ENCODE measurements around the gene TRIM33.
"Not testable (repeated sequence)": the region's sequence is repeated elsewhere in the genome, so short reads cannot be mapped to it uniquely, and the experiment has no call there.

TRIM33 gene

GRCh38 chr1:114509596-114510273 lies 1.3 kb downstream of the TRIM33 start:
- DNase-seq: no peak

- no peak for DNase-seq
These were observed 2.6 kb downstream of the TRIM33 start for GRCh38 chr1:114508386-114508898.

- DNase-seq: no peak
These were observed 3.5 kb downstream of the TRIM33 start for GRCh38 chr1:114507513-114507912.

GRCh38 chr1:114505148-114505561 lies 5.8 kb downstream of the TRIM33 start:
- no peak for DNase-seq

- peak; percentile 28 for DNase-seq
These were observed 7.0 kb downstream of the TRIM33 start for GRCh38 chr1:114503916-114504422.

- no peak for DNase-seq
These were observed 8.9 kb downstream of the TRIM33 start for GRCh38 chr1:114502080-114502479.

- DNase-seq: no peak
These were observed 11.5 kb downstream of the TRIM33 start for GRCh38 chr1:114499478-114499877.

GRCh38 chr1:114496089-114496488 lies 14.9 kb downstream of the TRIM33 start:
- DNase-seq: no peak

GRCh38 chr1:114495486-114495885 lies 15.5 kb downstream of the TRIM33 start:
- no peak for DNase-seq

- DNase-seq: no peak
These were observed 18.0 kb downstream of the TRIM33 start for GRCh38 chr1:114492978-114493377.

GRCh38 chr1:114490274-114490693 lies 20.7 kb downstream of the TRIM33 start:
- no peak for DNase-seq

- no peak for DNase-seq
These were observed 22.3 kb downstream of the TRIM33 start for GRCh38 chr1:114488739-114489138.

GRCh38 chr1:114485286-114485685 lies 25.7 kb downstream of the TRIM33 start:
- DNase-seq: no peak

- no peak for DNase-seq
These were observed 28.4 kb downstream of the TRIM33 start for GRCh38 chr1:114482585-114482984.

- not testable (repeated sequence) for DNase-seq
These were observed 31.4 kb downstream of the TRIM33 start for GRCh38 chr1:114479636-114480035.

GRCh38 chr1:114479134-114479533 lies 31.9 kb downstream of the TRIM33 start:
- DNase-seq: no peak

GRCh38 chr1:114473796-114474195 lies 37.2 kb downstream of the TRIM33 start:
- no peak for DNase-seq

GRCh38 chr1:114472408-114472807 lies 38.6 kb downstream of the TRIM33 start:
- DNase-seq: no peak

GRCh38 chr1:114470681-114471080 lies 40.3 kb downstream of the TRIM33 start:
- no peak for DNase-seq

- no peak for DNase-seq
These were observed 42.1 kb downstream of the TRIM33 start for GRCh38 chr1:114468710-114469468.

GRCh38 chr1:114468047-114468446 lies 43.0 kb downstream of the TRIM33 start:
- DNase-seq: no peak

- DNase-seq: no peak
These were observed 43.5 kb downstream of the TRIM33 start for GRCh38 chr1:114467491-114467890.

GRCh38 chr1:114466334-114467014 lies 44.5 kb downstream of the TRIM33 start:
- DNase-seq: no peak
